DMS53 (cell line): ENCODE measurements around the gene PCSK2.

Experiments used
- DNase-seq: peaks from one replicate; lab custom pipeline; 2025; lab: John Stamatoyannopoulos, UW

The PCSK2 gene

GRCh38 chr20:17446171-17446570 is 219.3 kb downstream of the PCSK2 start:
- DNase-seq = no peak

GRCh38 chr20:17448071-17448470 is 221.2 kb downstream of the PCSK2 start:
- no peak for DNase-seq

GRCh38 chr20:17449031-17449430 is 222.2 kb downstream of the PCSK2 start:
- no peak for DNase-seq

- DNase-seq = peak; percentile 23
Observed at GRCh38 chr20:17452441-17452840, 225.6 kb downstream of the PCSK2 start.

GRCh38 chr20:17453592-17453991 is 226.8 kb downstream of the PCSK2 start:
- no peak for DNase-seq

- no peak for DNase-seq
Observed at GRCh38 chr20:17456279-17456678, 229.4 kb downstream of the PCSK2 start.

- no peak for DNase-seq
Observed at GRCh38 chr20:17457079-17457478, 230.2 kb downstream of the PCSK2 start.

GRCh38 chr20:17457588-17458190 is 230.8 kb downstream of the PCSK2 start:
- DNase-seq = no peak

- peak; percentile 12 for DNase-seq
Observed at GRCh38 chr20:17460119-17460518, 233.3 kb downstream of the PCSK2 start.

GRCh38 chr20:17461941-17462340 is 235.1 kb downstream of the PCSK2 start:
- no peak for DNase-seq

GRCh38 chr20:17463711-17464110 is 236.9 kb downstream of the PCSK2 start:
- no peak for DNase-seq

GRCh38 chr20:17465236-17465635 is 238.4 kb downstream of the PCSK2 start:
- no peak for DNase-seq

GRCh38 chr20:17466641-17467040 is 239.8 kb downstream of the PCSK2 start:
- DNase-seq = no peak

- DNase-seq = no peak
Observed at GRCh38 chr20:17467120-17467655, 240.3 kb downstream of the PCSK2 start.

GRCh38 chr20:17468073-17468840 is 241.4 kb downstream of the PCSK2 start:
- no peak for DNase-seq

- DNase-seq = no peak
Observed at GRCh38 chr20:17469246-17470030, 242.6 kb downstream of the PCSK2 start.

GRCh38 chr20:17470521-17470920 is 243.7 kb downstream of the PCSK2 start:
- no peak for DNase-seq

GRCh38 chr20:17470973-17471372 is 244.1 kb downstream of the PCSK2 start:
- DNase-seq = no peak

- peak; percentile 52 for DNase-seq
Observed at GRCh38 chr20:17471606-17472187, 244.9 kb downstream of the PCSK2 start.

GRCh38 chr20:17473659-17474058 is 246.8 kb downstream of the PCSK2 start:
- no peak for DNase-seq

GRCh38 chr20:17479063-17479657 is 252.3 kb downstream of the PCSK2 start:
- no peak for DNase-seq

GRCh38 chr20:17480696-17481095 is 253.9 kb downstream of the PCSK2 start:
- no peak for DNase-seq
